GM19043 (cell line): ENCODE results near the gene SQSTM1.

ENCODE experiments used
- ATAC-seq: cut with Tn5 transposase; IDR thresholded peaks from one replicate; pipeline ENCODE4 v1.9.1; 2021; ENCODE audit warnings: low read depth; ENCODE audit not compliant: unreplicated experiment

SQSTM1 gene

GRCh38 chr5:179794171-179794570 is 26.5 kb upstream of the SQSTM1 start:
- ATAC-seq = no peak

- no peak for ATAC-seq
Measured at GRCh38 chr5:179794575-179794974, 26.1 kb upstream of the SQSTM1 start.

- ATAC-seq = no peak
Measured at GRCh38 chr5:179795049-179795862, 25.4 kb upstream of the SQSTM1 start.

- ATAC-seq = peak; percentile 65
Measured at GRCh38 chr5:179795863-179796833, 24.6 kb upstream of the SQSTM1 start.

- no peak for ATAC-seq
Measured at GRCh38 chr5:179796877-179797608, 23.7 kb upstream of the SQSTM1 start.

GRCh38 chr5:179797741-179798140 is 23.0 kb upstream of the SQSTM1 start:
- ATAC-seq = no peak

- no peak for ATAC-seq
Measured at GRCh38 chr5:179798144-179798770, 22.4 kb upstream of the SQSTM1 start.

GRCh38 chr5:179798771-179799643 is 21.7 kb upstream of the SQSTM1 start:
- no peak for ATAC-seq

GRCh38 chr5:179799644-179799973 is 21.1 kb upstream of the SQSTM1 start:
- no peak for ATAC-seq

GRCh38 chr5:179800071-179800695 is 20.5 kb upstream of the SQSTM1 start:
- ATAC-seq = no peak

GRCh38 chr5:179800696-179801201 is 20.0 kb upstream of the SQSTM1 start:
- no peak for ATAC-seq

GRCh38 chr5:179801304-179802206 is 19.1 kb upstream of the SQSTM1 start:
- peak; percentile 38 for ATAC-seq

- ATAC-seq = no peak
Measured at GRCh38 chr5:179802207-179802883, 18.4 kb upstream of the SQSTM1 start.

- no peak for ATAC-seq
Measured at GRCh38 chr5:179802950-179803562, 17.6 kb upstream of the SQSTM1 start.

GRCh38 chr5:179803651-179804554 is 16.8 kb upstream of the SQSTM1 start:
- no peak for ATAC-seq

- ATAC-seq = no peak
Measured at GRCh38 chr5:179804555-179804947, 16.2 kb upstream of the SQSTM1 start.
